Breast epithelium (tissue), 4 donors: ENCODE data around the gene EHD3. TPM values are rescaled to one million over a fixed set of nuclear protein-coding genes. Genes with fewer than 3 reads are reported as not detected.

Experiments
- DNase-seq, 2 donors: peaks; one replicate each; pipeline ENCODE4 v3.0.0-alpha.2; 2019; ENCODE audit warnings: low spot score in 2 of 2
- H3K27ac ChIP-seq, 2 donors: fragments of 200-600 bp; sonication (generic) in 1 of 2; one replicate each; pipeline ENCODE4 v1.5.1; 2016 to 2019; ENCODE audit warnings: mild to moderate bottlenecking in 1 of 2
- H3K27me3 ChIP-seq, 2 donors: fragments of 200-600 bp; sonication (generic) in 1 of 2; one replicate each; pipeline versions ENCODE4 v1.5.1 to v1.6.0; 2017 to 2019; ENCODE audit warnings: control low read depth in 1 of 2, mild to moderate bottlenecking in 1 of 2
- H3K36me3 ChIP-seq: fragments of 200-600 bp; one replicate; pipeline ENCODE4 v1.5.1; 2019
- H3K4me1 ChIP-seq, 2 donors: fragments of 200-600 bp; sonication (generic); one replicate each; pipeline ENCODE4 v1.5.1; 2016 to 2019; ENCODE audit warnings: control low read depth in 1 of 2
- H3K4me3 ChIP-seq, 3 donors: fragments of 200-600 bp; sonication (generic); 1 replicate in 2 of 3; 2 replicates in 1 of 3; pipeline ENCODE4 v1.5.1; 2016 to 2019; ENCODE audit warnings: mild to moderate bottlenecking in 3 of 3, moderate library complexity in 2 of 3
- H3K9me3 ChIP-seq, 2 donors: fragments of 200-600 bp; sonication (generic) in 1 of 2; one replicate each; pipeline ENCODE4 v1.5.1; 2016 to 2019; ENCODE audit warnings: control low read depth in 1 of 2
- CTCF ChIP-seq, 3 donors: fragments of 450-650 bp; IDR thresholded peaks; one replicate each; pipeline ENCODE4 v1.5.1; 2016 to 2017; ENCODE audit warnings: antibody characterized with exemption in 3 of 3, mild to moderate bottlenecking in 3 of 3, moderate library complexity in 3 of 3
- POLR2A ChIP-seq: fragments of 450-650 bp; IDR thresholded peaks from one replicate; pipeline ENCODE4 v1.6.1; 2016; ENCODE audit warnings: antibody characterized with exemption, mild to moderate bottlenecking, moderate library complexity
- POLR2AphosphoS5 ChIP-seq, 3 donors: sonication (generic); formaldehyde crosslinking; IDR thresholded peaks; one replicate each; pipeline ENCODE4 v1.6.1; 2017; ENCODE audit warnings: antibody characterized with exemption in 3 of 3
- intact Hi-C: fragments of 100-400 bp; cut with DNase I; formaldehyde crosslinking; loops from one replicate; pipeline ENCODE4 v1.15.1; 2023; ENCODE audit warnings: low total_unique reads
- total RNA-seq, 3 donors: library from RNA; depleted of rRNA; stranded (reverse); fragments of >200 nt; gene quantifications; one replicate each; pipeline ENCODE4 v1.1.0, GENCODE V29; 2016

The EHD3 gene
- total RNA-seq, 3 donors from 2014 or later = 2.7 to 10.1 (median 9.2) TPM

GRCh38 chr2:31221544-31221943 lies 12.4 kb upstream of the EHD3 start:
- Histone ChIP-seq H3K4me1 (no peaks in the 10 kb centered on the region), H3K36me3 (no peaks in the 10 kb centered on the region), H3K27ac (no peak overlapping the region), H3K4me3 (no peak overlapping the region), H3K9me3 (no peaks in the 10 kb centered on the region), H3K27me3 (no peaks in the 10 kb centered on the region)
- intact Hi-C loops = no loop called here
- no peak for DNase-seq
- TF ChIP-seq POLR2AphosphoS5 (IDR thresholded peaks at IDR 0.05) (no peak), CTCF (IDR thresholded peaks at IDR 0.05) (no peak), POLR2A (no peak)

- Histone ChIP-seq H3K4me1 (no peaks in the 10 kb centered on the region), H3K9me3 (no peaks in the 10 kb centered on the region), H3K27ac (no peak overlapping the region), H3K36me3 (no peaks in the 10 kb centered on the region), H3K4me3 (no peak overlapping the region), H3K27me3 (no peaks in the 10 kb centered on the region)
- no peak for TF ChIP-seq POLR2A
- no peak for TF ChIP-seq CTCF (IDR thresholded peaks at IDR 0.05)
- no peak for TF ChIP-seq POLR2AphosphoS5 (IDR thresholded peaks at IDR 0.05)
- intact Hi-C loops = no loop called here
- no peak for DNase-seq
Measured at GRCh38 chr2:31222071-31222470, 11.9 kb upstream of the EHD3 start.

GRCh38 chr2:31223026-31223425 lies 10.9 kb upstream of the EHD3 start:
- no peak overlapping the region for H3K27ac ChIP-seq
- H3K36me3 ChIP-seq = no peaks in the 10 kb centered on the region
- no peaks in the 10 kb centered on the region for H3K9me3 ChIP-seq
- TF ChIP-seq POLR2AphosphoS5 (IDR thresholded peaks at IDR 0.05) = no peak
- no peak overlapping the region for H3K4me3 ChIP-seq
- H3K4me1 ChIP-seq = no peaks in the 10 kb centered on the region
- intact Hi-C loops = no loop called here
- no peak for DNase-seq
- H3K27me3 ChIP-seq = no peaks in the 10 kb centered on the region

GRCh38 chr2:31223749-31224148 lies 10.2 kb upstream of the EHD3 start:
- no peak for DNase-seq
- no peak for TF ChIP-seq POLR2A
- no peak for TF ChIP-seq POLR2AphosphoS5 (IDR thresholded peaks at IDR 0.05)
- TF ChIP-seq CTCF (IDR thresholded peaks at IDR 0.05) = no peak
- no peak overlapping the region for H3K4me3 ChIP-seq

GRCh38 chr2:31226266-31226665 lies 7.7 kb upstream of the EHD3 start:
- no peak overlapping the region for H3K27ac ChIP-seq
- no peak for DNase-seq
- intact Hi-C loops = no loop called here
- H3K36me3 ChIP-seq = no peaks in the 10 kb centered on the region
- H3K4me1 ChIP-seq = no peaks in the 10 kb centered on the region
- H3K4me3 ChIP-seq = no peak overlapping the region
- no peaks in the 10 kb centered on the region for H3K9me3 ChIP-seq
- no peaks in the 10 kb centered on the region for H3K27me3 ChIP-seq
- TF ChIP-seq POLR2A (no peak), CTCF (IDR thresholded peaks at IDR 0.05) (no peak), POLR2AphosphoS5 (IDR thresholded peaks at IDR 0.05) (no peak)

More at GRCh38 chr2:31223749-31224148, 10.2 kb upstream of the EHD3 start:
- no peaks in the 10 kb centered on the region for H3K9me3 ChIP-seq
- H3K36me3 ChIP-seq = no peaks in the 10 kb centered on the region
- no peaks in the 10 kb centered on the region for H3K4me1 ChIP-seq
- no peak overlapping the region for H3K27ac ChIP-seq
- intact Hi-C loops = no loop called here
- no peaks in the 10 kb centered on the region for H3K27me3 ChIP-seq

- no peaks in the 10 kb centered on the region for H3K4me1 ChIP-seq
- H3K27me3 ChIP-seq = no peaks in the 10 kb centered on the region
- no peak for DNase-seq
- H3K27ac ChIP-seq = no peak overlapping the region
- no peaks in the 10 kb centered on the region for H3K9me3 ChIP-seq
- H3K36me3 ChIP-seq = no peaks in the 10 kb centered on the region
- H3K4me3 ChIP-seq = no peak overlapping the region
- TF ChIP-seq POLR2AphosphoS5 (IDR thresholded peaks at IDR 0.05) (no peak), POLR2A (no peak), CTCF (IDR thresholded peaks at IDR 0.05) (no peak)
- intact Hi-C loops = no loop called here
Measured at GRCh38 chr2:31227110-31227509, 6.8 kb upstream of the EHD3 start.
